Epidermal melanocyte (primary cell): ENCODE measurements around the gene EFNA1.
"Not testable (repeated sequence)": the region's sequence is repeated elsewhere in the genome, so short reads cannot be mapped to it uniquely, and the experiment has no call there.

ENCODE experiments used
- DNase-seq: peaks from one replicate; pipeline ENCODE4 v3.0.0; 2011; ENCODE audit warnings: low spot score; ENCODE audit not compliant: insufficient read length

EFNA1 gene

GRCh38 chr1:155145491-155145890, 17.8 kb downstream of the EFNA1 start:
- no peak for DNase-seq

- DNase-seq, result not testable (repeated sequence)
Observed at GRCh38 chr1:155155996-155156643, 28.4 kb downstream of the EFNA1 start.

GRCh38 chr1:155158991-155159390, 31.3 kb downstream of the EFNA1 start:
- no peak for DNase-seq

GRCh38 chr1:155160128-155160527, 32.5 kb downstream of the EFNA1 start:
- DNase-seq, result no peak

GRCh38 chr1:155162631-155163030, 35.0 kb downstream of the EFNA1 start:
- not testable (repeated sequence) for DNase-seq

- DNase-seq, result not testable (repeated sequence)
Observed at GRCh38 chr1:155163785-155164184, 36.1 kb downstream of the EFNA1 start.

GRCh38 chr1:155164625-155165024, 36.9 kb downstream of the EFNA1 start:
- DNase-seq, result not testable (repeated sequence)

GRCh38 chr1:155166051-155166470, 38.4 kb downstream of the EFNA1 start:
- DNase-seq, result no peak

- DNase-seq, result peak; percentile 11
Observed at GRCh38 chr1:155166471-155167165, 38.9 kb downstream of the EFNA1 start.

GRCh38 chr1:155167166-155168104, 39.8 kb downstream of the EFNA1 start:
- DNase-seq, result peak; percentile 70

- DNase-seq, result not testable (repeated sequence)
Observed at GRCh38 chr1:155168105-155168445, 40.4 kb downstream of the EFNA1 start.

GRCh38 chr1:155168456-155169210, 41.0 kb downstream of the EFNA1 start:
- DNase-seq, result no peak

GRCh38 chr1:155169541-155169940, 41.9 kb downstream of the EFNA1 start:
- no peak for DNase-seq

GRCh38 chr1:155170101-155170785, 42.6 kb downstream of the EFNA1 start:
- no peak for DNase-seq

- DNase-seq, result no peak
Observed at GRCh38 chr1:155170806-155171205, 43.1 kb downstream of the EFNA1 start.

GRCh38 chr1:155171836-155172731, 44.4 kb downstream of the EFNA1 start:
- no peak for DNase-seq

GRCh38 chr1:155172732-155173477, 45.2 kb downstream of the EFNA1 start, which contains the start of gene KRTCAP2:
KRTCAP2 (minus strand) TSS chr1:155173304; CDS start chr1:155173224, 80 bp downstream.
- DNase-seq, result peak; percentile 99

- DNase-seq, result peak; percentile 79
Observed at GRCh38 chr1:155173478-155174323, 46.0 kb downstream of the EFNA1 start, which contains the start of gene TRIM46. TRIM46 (plus strand) TSS chr1:155173849; CDS start chr1:155173967, 118 bp downstream.
